ENCODE measurements around the gene FAM193B. TPM values are rescaled to one million over a fixed set of nuclear protein-coding genes. Genes with fewer than 3 reads are reported as not detected.

FAM193B gene
- total RNA-seq, 1 experiment from 2014 or later, result 41.1 TPM

DNA sequence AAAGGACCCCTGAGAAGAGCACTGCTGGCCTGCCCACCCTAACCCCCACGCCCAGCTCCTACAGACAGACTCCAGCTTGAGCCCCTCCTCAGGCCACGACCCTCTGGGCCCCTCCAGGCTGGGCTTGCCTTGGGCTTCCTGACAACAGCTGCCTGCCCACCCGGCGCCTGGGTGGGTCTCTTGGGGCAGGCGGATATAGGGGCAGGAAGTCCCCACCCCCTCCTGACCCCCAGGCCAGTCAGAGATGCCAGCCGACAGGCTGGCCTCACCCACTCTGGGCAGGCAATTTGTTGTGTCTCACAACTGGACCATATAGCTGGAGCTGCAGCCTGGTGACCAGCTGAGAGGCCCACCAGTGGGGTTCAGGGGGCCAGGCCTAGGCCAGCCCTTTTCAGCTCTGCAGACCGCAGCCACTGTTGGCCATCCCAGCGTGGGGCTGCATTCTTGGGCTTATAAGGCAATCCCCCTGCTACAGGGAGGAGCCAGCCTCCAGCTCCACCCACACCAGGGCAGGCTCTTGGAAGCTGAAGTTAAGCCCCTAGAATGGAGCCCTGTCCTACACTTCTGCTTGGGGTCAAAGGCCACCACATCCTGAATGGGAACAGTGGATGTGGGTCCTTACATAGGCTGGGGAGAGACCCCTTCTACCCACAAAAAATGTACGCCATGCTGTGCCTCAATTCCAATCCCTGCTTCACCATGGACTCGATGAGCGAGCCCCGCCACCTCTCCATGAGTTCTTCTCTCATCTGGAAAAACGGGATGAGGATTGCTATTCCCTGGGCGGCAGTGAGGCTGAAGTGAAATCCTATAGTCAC lies 58.9 kb downstream of the FAM193B start:
- Histone ChIP-seq H3K9ac (ENCODE audit: low read length) (peak overlapping the region; percentile 84), H3F3A (ENCODE audit: low read length, unreplicated experiment) (peaks cover 4% of the 10 kb centered on the region), H3K79me2 (ENCODE audit: low read length) (peaks cover 43% of the 10 kb centered on the region), H3K9me2 (replicated peaks; ENCODE audit: low read length) (no peaks in the 10 kb centered on the region), H2AFZ (ENCODE audit: low read length) (no peak overlapping the region), H3K4me1 (ENCODE audit: insufficient read depth, low read length) (peaks cover 41% of the 10 kb centered on the region), H3K27me3 (ENCODE audit: low read length) (no peaks in the 10 kb centered on the region), H3K4me3 (ENCODE audit: low read length) (peak overlapping the region; percentile 76), H4K20me1 (ENCODE audit: low read length) (peaks cover 8% of the 10 kb centered on the region; the same call in 1 of the 2 replicates), H3K36me3 (ENCODE audit: low read depth, low read length) (peaks cover 26% of the 10 kb centered on the region), H3K27ac (ENCODE audit: low read length) (peak overlapping the region; percentile 93), H3K4me2 (ENCODE audit: low read length) (peak overlapping the region; percentile 99), H3K9me3 (ENCODE audit: low read length) (no peaks in the 10 kb centered on the region)
- no peak for TF ChIP-seq EZH2phosphoT487 (IDR thresholded peaks at IDR 0.05; ENCODE audit: borderline replicate concordance, low read length)
- TF ChIP-seq, protein P1, sequence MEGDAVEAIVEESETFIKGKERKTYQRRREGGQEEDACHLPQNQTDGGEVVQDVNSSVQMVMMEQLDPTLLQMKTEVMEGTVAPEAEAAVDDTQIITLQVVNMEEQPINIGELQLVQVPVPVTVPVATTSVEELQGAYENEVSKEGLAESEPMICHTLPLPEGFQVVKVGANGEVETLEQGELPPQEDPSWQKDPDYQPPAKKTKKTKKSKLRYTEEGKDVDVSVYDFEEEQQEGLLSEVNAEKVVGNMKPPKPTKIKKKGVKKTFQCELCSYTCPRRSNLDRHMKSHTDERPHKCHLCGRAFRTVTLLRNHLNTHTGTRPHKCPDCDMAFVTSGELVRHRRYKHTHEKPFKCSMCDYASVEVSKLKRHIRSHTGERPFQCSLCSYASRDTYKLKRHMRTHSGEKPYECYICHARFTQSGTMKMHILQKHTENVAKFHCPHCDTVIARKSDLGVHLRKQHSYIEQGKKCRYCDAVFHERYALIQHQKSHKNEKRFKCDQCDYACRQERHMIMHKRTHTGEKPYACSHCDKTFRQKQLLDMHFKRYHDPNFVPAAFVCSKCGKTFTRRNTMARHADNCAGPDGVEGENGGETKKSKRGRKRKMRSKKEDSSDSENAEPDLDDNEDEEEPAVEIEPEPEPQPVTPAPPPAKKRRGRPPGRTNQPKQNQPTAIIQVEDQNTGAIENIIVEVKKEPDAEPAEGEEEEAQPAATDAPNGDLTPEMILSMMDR (conservative IDR thresholded peaks at IDR 0.05; ENCODE audit: low read depth, low read length), result no peak
- TF ChIP-seq EZH2 (IDR thresholded peaks at IDR 0.05; ENCODE audit: low read length, unreplicated experiment), result no peak
- ChIA-PET POLR2A (ENCODE audit: unreplicated experiment) (interaction anchor here (0.9 to 1.0 kb wide), 2 partner anchors 51 to 194 kb away, joined by 3 to 4 read pairs; no protein-coding TSS in a partner anchor), CTCF (interaction anchor here (0.9 to 1.5 kb wide), 4 partner anchors 38 to 91 kb away, joined by 3 to 5 read pairs (median 4); no protein-coding TSS in a partner anchor)
- no peak for ATAC-seq
- BruUV-seq (replicated peaks), result TSS peak; percentile 41
- intact Hi-C loops (cut with micrococcal nuclease), result loop anchor here (2.0 to 5.0 kb wide), 2 partner anchors 93 to 193 kb away; partner anchors contain the start of genes PRELID1 and RAB24
- peak; percentile 31 for DNase-seq

DNA sequence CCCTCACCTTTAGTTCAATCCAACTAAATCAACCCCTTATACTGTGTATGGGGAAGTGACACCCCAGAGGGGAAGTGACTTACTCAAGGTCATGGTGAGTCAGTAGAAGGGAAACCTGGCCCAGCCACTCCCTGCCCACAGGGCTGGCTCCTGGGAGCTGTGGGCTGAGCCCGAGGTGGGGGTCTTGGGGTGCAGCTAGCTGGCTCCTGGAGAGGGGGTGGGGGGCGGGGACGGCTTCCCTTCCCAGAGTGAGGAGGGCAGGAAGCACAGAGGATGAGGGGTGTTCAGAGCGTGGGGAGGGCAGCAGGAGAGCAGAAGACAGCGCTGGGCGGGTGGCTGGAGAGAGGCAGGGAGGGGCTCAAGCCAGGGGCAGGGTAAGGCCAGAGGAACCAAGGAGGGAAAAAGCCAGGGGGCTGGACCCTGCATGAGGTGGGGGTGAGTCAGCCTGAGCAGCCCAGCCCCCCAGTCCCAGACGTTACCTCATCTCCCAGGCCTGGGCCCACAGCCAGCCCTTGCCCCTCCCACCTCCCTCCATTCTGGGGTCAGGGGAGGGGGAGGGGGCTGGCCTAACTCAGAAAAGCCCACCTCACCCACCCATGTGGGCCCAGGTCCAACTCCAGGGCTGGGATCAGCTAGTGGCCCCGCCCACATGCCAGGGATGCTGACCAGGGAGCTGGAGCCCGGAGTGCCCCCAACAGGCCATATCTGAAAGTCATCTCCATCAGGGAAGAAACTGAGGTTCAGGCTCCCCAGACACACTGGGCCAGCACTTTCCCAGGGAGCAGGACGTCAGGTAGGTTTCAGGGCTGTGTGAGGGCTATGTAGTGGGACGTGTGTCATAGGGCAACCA lies 59.8 kb downstream of the FAM193B start:
- Histone ChIP-seq H3K27me3 (ENCODE audit: low read length) (no peaks in the 10 kb centered on the region), H3K9me3 (ENCODE audit: low read length) (no peaks in the 10 kb centered on the region), H3F3A (ENCODE audit: low read length, unreplicated experiment) (peaks cover 4% of the 10 kb centered on the region), H3K9me2 (replicated peaks; ENCODE audit: low read length) (no peaks in the 10 kb centered on the region), H2AFZ (ENCODE audit: low read length) (no peak overlapping the region), H3K4me1 (ENCODE audit: insufficient read depth, low read length) (peaks cover 41% of the 10 kb centered on the region), H3K4me3 (ENCODE audit: low read length) (peak overlapping the region; percentile 76), H3K36me3 (ENCODE audit: low read depth, low read length) (peaks cover 34% of the 10 kb centered on the region), H3K4me2 (ENCODE audit: low read length) (peak overlapping the region; percentile 99), H4K20me1 (ENCODE audit: low read length) (peaks cover 8% of the 10 kb centered on the region; the same call in 1 of the 2 replicates), H3K9ac (ENCODE audit: low read length) (peak overlapping the region; percentile 66), H3K27ac (ENCODE audit: low read length) (peak overlapping the region; percentile 93), H3K79me2 (ENCODE audit: low read length) (peaks cover 43% of the 10 kb centered on the region)
- CTCF ChIA-PET, result interaction anchor here (1.5 kb wide), 1 partner anchor 52 kb away, joined by 4 read pairs; no protein-coding TSS in a partner anchor
- TF ChIP-seq, protein P1 (conservative IDR thresholded peaks at IDR 0.05; ENCODE audit: low read depth, low read length), result peak; percentile 54
- TF ChIP-seq EZH2phosphoT487 (IDR thresholded peaks at IDR 0.05; ENCODE audit: borderline replicate concordance, low read length), result no peak
- peak; percentile 90 for DNase-seq
- ATAC-seq, result peak; percentile 41
- BruUV-seq (replicated peaks), result no TSS peak
- POLR2A ChIA-PET (ENCODE audit: unreplicated experiment), result interaction anchor here (0.9 to 1.0 kb wide), 2 partner anchors 52 to 193 kb away, joined by 3 to 4 read pairs; no protein-coding TSS in a partner anchor
- intact Hi-C loops (cut with micrococcal nuclease), result loop anchor here (5.0 kb wide), 1 partner anchor 192 kb away; the partner anchor contains the start of genes PRELID1 and RAB24

Measured in PC-3 (cell line).